Fibroblast of lung (primary cell): Measurements from ENCODE around the gene TMEM167B. TPM values are rescaled to one million over a fixed set of nuclear protein-coding genes. Genes with fewer than 3 reads are reported as not detected.

Experiments
- DNase-seq, 2 donors: peaks; one replicate each; pipeline versions ENCODE4 v3.0.0 to v3.0.0-alpha.2; 2010; ENCODE audit warnings: low read depth in 2 of 2
- H2AFZ ChIP-seq: 2 replicates; pipeline ENCODE4 v1.5.1; 2012; ENCODE audit warnings: low read length, control low read depth, inconsistent platforms
- H3K27ac ChIP-seq: 2 replicates; pipeline ENCODE4 v1.5.1; 2011; ENCODE audit warnings: low read length, control low read depth; ENCODE audit not compliant: insufficient read depth
- H3K27me3 ChIP-seq: 2 replicates; pipeline ENCODE4 v1.5.1; 2011; ENCODE audit warnings: mild to moderate bottlenecking, low read length; ENCODE audit not compliant: control insufficient read depth, insufficient read depth
- H3K36me3 ChIP-seq: 2 replicates; pipeline ENCODE4 v1.5.1; 2011; ENCODE audit warnings: low read length; ENCODE audit not compliant: control insufficient read depth, insufficient read depth
- H3K4me1 ChIP-seq: 2 replicates; pipeline ENCODE4 v1.5.1; 2011; ENCODE audit warnings: low read length; ENCODE audit not compliant: control insufficient read depth, insufficient read depth; ENCODE audit errors: extremely low read depth
- H3K4me2 ChIP-seq: 2 replicates; pipeline ENCODE4 v1.5.1; 2011; ENCODE audit warnings: low read length, control low read depth; ENCODE audit not compliant: insufficient read depth; ENCODE audit errors: extremely low read depth
- H3K4me3 ChIP-seq, 4 experiments: fragments of 200-600 bp in 1 of 4; sonication (generic) in 1 of 4; replicated peaks in 1 of 4; 2 replicates each; pipeline ENCODE4 v1.5.1; 2011 to 2016; ENCODE audit warnings: low read length in 4 of 4, low read depth in 3 of 4, mild to moderate bottlenecking in 3 of 4, control low read depth in 2 of 4, inconsistent platforms in 1 of 4, mixed read lengths in 1 of 4; ENCODE audit not compliant: insufficient read depth in 1 of 4; ENCODE audit errors: control extremely low read depth in 1 of 4
- H3K79me2 ChIP-seq: 2 replicates; pipeline ENCODE4 v1.5.1; 2012; ENCODE audit warnings: mild to moderate bottlenecking, low read length, inconsistent platforms; ENCODE audit not compliant: control insufficient read depth, insufficient read depth
- H3K9ac ChIP-seq: 2 replicates; pipeline ENCODE4 v1.5.1; 2011; ENCODE audit warnings: mild to moderate bottlenecking, low read length, control low read depth; ENCODE audit not compliant: insufficient read depth
- H3K9me3 ChIP-seq: 2 replicates; pipeline ENCODE4 v1.5.1; 2012; ENCODE audit warnings: low read depth, low read length; ENCODE audit not compliant: control insufficient read depth, insufficient read depth
- H4K20me1 ChIP-seq: 2 replicates; pipeline ENCODE4 v1.5.1; 2011; ENCODE audit warnings: low read length; ENCODE audit not compliant: control insufficient read depth, insufficient read depth; ENCODE audit errors: extremely low read depth
- EZH2 ChIP-seq: IDR thresholded peaks from 2 replicates; pipeline ENCODE4 v1.5.1; 2012; ENCODE audit warnings: low read length, control low read depth, mild to moderate bottlenecking; ENCODE audit errors: missing control alignments
- polyA plus RNA-seq, 2 donors: library from polyadenylated mRNA; depleted of rRNA in 1 of 2; stranded (reverse) in 1 of 2; unstranded in 1 of 2; fragments of >200 nt; gene quantifications; 2 replicates each; pipeline ENCODE4 v1.2.1, GENCODE V29; 2011 to 2012; ENCODE audit warnings: missing spikeins in 1 of 2
- total RNA-seq: library from RNA; depleted of rRNA; stranded (reverse); fragments of >200 nt; gene quantifications from 2 replicates; pipeline ENCODE4 v1.2.1, GENCODE V29; 2014
- TF ChIP-seq, protein P1 (sequence below), 2 donors: IDR thresholded peaks in 1 of 2; conservative IDR thresholded peaks in 1 of 2; 1 replicate in 1 of 2; 2 replicates in 1 of 2; pipeline ENCODE4 v1.5.1; 2011 to 2012; ENCODE audit warnings: low read length in 2 of 2, control low read depth in 1 of 2, inconsistent platforms in 1 of 2, low read depth in 1 of 2, mild to moderate bottlenecking in 1 of 2

Gene TMEM167B
- total and polyA plus RNA-seq, 2 donors (not counting 1 experiment from before 2014, with no cell fraction given), result 35.3 to 52.2 TPM

- H3K36me3 ChIP-seq, result no peaks in the 10 kb centered on the region
- no peak overlapping the region for H3K4me2 ChIP-seq
- H3K27me3 ChIP-seq, result no peaks in the 10 kb centered on the region
- no peak overlapping the region for H3K9ac ChIP-seq
- no peaks in the 10 kb centered on the region for H3K79me2 ChIP-seq
- no peaks in the 10 kb centered on the region for H4K20me1 ChIP-seq
- DNase-seq, result no peak
- H3K9me3 ChIP-seq, result no peaks in the 10 kb centered on the region
- H3K27ac ChIP-seq, result no peak overlapping the region
- H3K4me3 ChIP-seq, result no peak overlapping the region
- TF ChIP-seq, protein P1, sequence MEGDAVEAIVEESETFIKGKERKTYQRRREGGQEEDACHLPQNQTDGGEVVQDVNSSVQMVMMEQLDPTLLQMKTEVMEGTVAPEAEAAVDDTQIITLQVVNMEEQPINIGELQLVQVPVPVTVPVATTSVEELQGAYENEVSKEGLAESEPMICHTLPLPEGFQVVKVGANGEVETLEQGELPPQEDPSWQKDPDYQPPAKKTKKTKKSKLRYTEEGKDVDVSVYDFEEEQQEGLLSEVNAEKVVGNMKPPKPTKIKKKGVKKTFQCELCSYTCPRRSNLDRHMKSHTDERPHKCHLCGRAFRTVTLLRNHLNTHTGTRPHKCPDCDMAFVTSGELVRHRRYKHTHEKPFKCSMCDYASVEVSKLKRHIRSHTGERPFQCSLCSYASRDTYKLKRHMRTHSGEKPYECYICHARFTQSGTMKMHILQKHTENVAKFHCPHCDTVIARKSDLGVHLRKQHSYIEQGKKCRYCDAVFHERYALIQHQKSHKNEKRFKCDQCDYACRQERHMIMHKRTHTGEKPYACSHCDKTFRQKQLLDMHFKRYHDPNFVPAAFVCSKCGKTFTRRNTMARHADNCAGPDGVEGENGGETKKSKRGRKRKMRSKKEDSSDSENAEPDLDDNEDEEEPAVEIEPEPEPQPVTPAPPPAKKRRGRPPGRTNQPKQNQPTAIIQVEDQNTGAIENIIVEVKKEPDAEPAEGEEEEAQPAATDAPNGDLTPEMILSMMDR (conservative IDR thresholded peaks at IDR 0.05 in 1 of 2, IDR thresholded peaks at IDR 0.05 in 1 of 2; ENCODE audit: low read depth in 1 of 2, low read length in 2 of 2), result no peak
- no peak for TF ChIP-seq EZH2
- no peaks in the 10 kb centered on the region for H3K4me1 ChIP-seq
- no peak overlapping the region for H2AFZ ChIP-seq
Measured at GRCh38 chr1:109056064-109056463, 34.5 kb upstream of the TMEM167B start.

DNA sequence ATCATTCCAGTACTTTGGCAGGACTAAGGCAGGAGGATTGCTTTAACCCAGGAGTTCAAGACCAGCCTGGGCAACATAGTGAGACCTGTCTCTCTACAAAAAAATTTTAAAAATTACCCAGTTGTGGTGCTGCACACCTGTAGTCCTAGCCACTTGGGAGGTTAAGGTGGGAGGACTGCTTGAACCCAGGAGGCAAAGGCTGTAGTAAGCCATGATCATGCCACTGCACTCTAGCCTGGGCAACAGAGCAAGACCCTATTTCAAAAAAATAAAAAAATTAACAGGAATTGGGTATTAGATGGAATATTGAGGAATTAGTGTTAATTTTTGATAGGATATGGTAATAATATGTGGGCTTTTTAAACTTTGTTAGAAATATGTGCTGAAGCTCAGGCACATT is 31.5 kb upstream of the TMEM167B start:
- Histone ChIP-seq H4K20me1 (no peaks in the 10 kb centered on the region), H3K4me1 (no peaks in the 10 kb centered on the region), H3K36me3 (peaks cover 1% of the 10 kb centered on the region), H3K27ac (no peak overlapping the region), H2AFZ (no peak overlapping the region), H3K4me3 (no peak overlapping the region), H3K4me2 (no peak overlapping the region), H3K9ac (no peak overlapping the region), H3K79me2 (no peaks in the 10 kb centered on the region), H3K9me3 (no peaks in the 10 kb centered on the region), H3K27me3 (no peaks in the 10 kb centered on the region)
- TF ChIP-seq EZH2, result no peak
- TF ChIP-seq, protein P1 (conservative IDR thresholded peaks at IDR 0.05 in 1 of 2, IDR thresholded peaks at IDR 0.05 in 1 of 2; ENCODE audit: low read depth in 1 of 2, low read length in 2 of 2), result no peak
- DNase-seq, result no peak

GRCh38 chr1:109060707-109061106 is 29.9 kb upstream of the TMEM167B start:
- Histone ChIP-seq H3K4me1 (no peaks in the 10 kb centered on the region), H3K79me2 (no peaks in the 10 kb centered on the region), H3K36me3 (peaks cover 1% of the 10 kb centered on the region), H3K4me2 (no peak overlapping the region), H3K27ac (no peak overlapping the region), H3K9ac (no peak overlapping the region), H3K27me3 (no peaks in the 10 kb centered on the region), H4K20me1 (no peaks in the 10 kb centered on the region), H2AFZ (no peak overlapping the region), H3K9me3 (no peaks in the 10 kb centered on the region), H3K4me3 (no peak overlapping the region)
- no peak for TF ChIP-seq EZH2
- TF ChIP-seq, protein P1 (conservative IDR thresholded peaks at IDR 0.05 in 1 of 2, IDR thresholded peaks at IDR 0.05 in 1 of 2; ENCODE audit: low read depth in 1 of 2, low read length in 2 of 2), result no peak
- no peak for DNase-seq
